ENCODE data around the gene SPAG16.

- TF ChIP-seq CTCF (conservative IDR thresholded peaks at IDR 0.05; ENCODE audit: low read length) (no peak), EZH2phosphoT487 (IDR thresholded peaks at IDR 0.05; ENCODE audit: borderline replicate concordance) (no peak)
Measured at GRCh38 chr2:213971536-213971935, 687.3 kb downstream of the SPAG16 start.
